H7 (cell line): ENCODE measurements around the gene ANO2. TPM values are rescaled to one million over a fixed set of nuclear protein-coding genes. Genes with fewer than 3 reads are reported as not detected.

Experiments
- DNase-seq: peaks from one replicate; pipeline ENCODE4 v3.0.0; 2012
- H3K27me3 ChIP-seq: 2 replicates; pipeline ENCODE4 v1.6.0; 2011; ENCODE audit warnings: mild to moderate bottlenecking, low read length; ENCODE audit not compliant: control insufficient read depth, insufficient read depth
- H3K36me3 ChIP-seq: replicated peaks from 2 replicates; pipeline ENCODE4 v1.5.1; 2011; ENCODE audit warnings: low read length; ENCODE audit not compliant: control insufficient read depth, insufficient read depth
- H3K4me3 ChIP-seq: 2 replicates; pipeline ENCODE4 v1.5.1; 2011; ENCODE audit warnings: low read depth, mild to moderate bottlenecking, control low read depth, low read length, moderate library complexity; ENCODE audit not compliant: insufficient read depth
- total RNA-seq: library from RNA; depleted of rRNA; stranded (reverse); fragments of >200 nt; shearing (Covaris generic); gene quantifications from 2 replicates; pipeline ENCODE4 v1.2.3, GENCODE V29; 2014; rRNA removed

ANO2 gene
- total RNA-seq, 1 experiment from 2014 or later = 0.76 TPM

GRCh38 chr12:5520037-5520436 is 425.0 kb downstream of the ANO2 start:
- Histone ChIP-seq H3K36me3 (no peaks in the 10 kb centered on the region), H3K27me3 (no peaks in the 10 kb centered on the region), H3K4me3 (no peak overlapping the region)
- no peak for DNase-seq

- DNase-seq = peak; percentile 81
- Histone ChIP-seq H3K36me3 (no peaks in the 10 kb centered on the region), H3K27me3 (no peaks in the 10 kb centered on the region), H3K4me3 (no peak overlapping the region)
These were observed 426.3 kb downstream of the ANO2 start for GRCh38 chr12:5518584-5519365.

- Histone ChIP-seq H3K36me3 (no peaks in the 10 kb centered on the region), H3K27me3 (no peaks in the 10 kb centered on the region), H3K4me3 (no peak overlapping the region)
- DNase-seq = no peak
These were observed 428.5 kb downstream of the ANO2 start for GRCh38 chr12:5516371-5517241.

DNA sequence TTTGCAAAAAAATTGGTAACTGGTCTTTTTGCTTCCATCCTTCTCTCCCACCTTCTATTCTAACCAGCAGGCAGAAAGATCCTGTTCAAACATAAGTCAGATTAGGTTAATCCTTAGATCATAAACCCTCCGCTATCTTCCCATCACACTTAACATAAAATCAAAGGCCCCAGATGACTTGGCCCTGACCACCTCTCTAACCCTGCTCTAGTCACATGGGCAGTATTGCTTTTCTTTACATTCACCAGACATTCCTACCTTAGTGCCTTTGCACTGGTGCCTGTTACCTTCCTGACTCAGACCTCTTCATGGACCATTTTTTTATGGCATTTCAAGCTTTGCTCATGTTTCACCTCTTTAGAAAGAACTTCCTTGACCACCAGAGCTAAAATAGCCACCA is 429.6 kb downstream of the ANO2 start:
- Histone ChIP-seq H3K27me3 (no peaks in the 10 kb centered on the region), H3K36me3 (no peaks in the 10 kb centered on the region), H3K4me3 (no peak overlapping the region)
- DNase-seq = no peak

- Histone ChIP-seq H3K36me3 (no peaks in the 10 kb centered on the region), H3K27me3 (no peaks in the 10 kb centered on the region), H3K4me3 (no peak overlapping the region)
- no peak for DNase-seq
These were observed 430.5 kb downstream of the ANO2 start for GRCh38 chr12:5514545-5514944.

- H3K4me3 ChIP-seq = no peak overlapping the region
- H3K27me3 ChIP-seq = no peaks in the 10 kb centered on the region
- no peak for DNase-seq
- no peaks in the 10 kb centered on the region for H3K36me3 ChIP-seq
These were observed 431.0 kb downstream of the ANO2 start for GRCh38 chr12:5514016-5514415.

- H3K4me3 ChIP-seq = no peak overlapping the region
- no peak for DNase-seq
- no peaks in the 10 kb centered on the region for H3K36me3 ChIP-seq
- no peaks in the 10 kb centered on the region for H3K27me3 ChIP-seq
These were observed 431.7 kb downstream of the ANO2 start for GRCh38 chr12:5513406-5513805.

Other genes with a start within 250 kb of the ANO2 start
- gene VWF, start 179.4 kb upstream of the ANO2 start, total RNA-seq = 1.6 and 2.3 TPM in 2 replicates